ENCODE results near the gene FAM222A.

Gene FAM222A

GRCh38 chr12:109767456-109767855, 53.8 kb downstream of the FAM222A start:
- CTCF ChIA-PET, result interaction anchor here (0.6 kb wide), 1 partner anchor 286 kb away, joined by 3 read pairs; no protein-coding TSS in a partner anchor
- Histone ChIP-seq H3K36me3 (ENCODE audit: control insufficient read depth in 2 of 2, insufficient read depth in 1 of 2, low read length in 2 of 2) (no peaks in the 10 kb centered on the region), H3K27ac (ENCODE audit: extremely low read depth, low read depth, low read length) (no peak overlapping the region)

GRCh38 chr12:109767991-109768900, 54.6 kb downstream of the FAM222A start:
- H3K36me3 ChIP-seq (ENCODE audit: control insufficient read depth in 2 of 2, insufficient read depth in 1 of 2, low read length in 2 of 2), result no peaks in the 10 kb centered on the region
- H3K4me1 ChIP-seq (ENCODE audit: control insufficient read depth, insufficient read depth, low read length), result no peaks in the 10 kb centered on the region
- TF ChIP-seq ZBTB8A (tag by site-specific recombination; IDR thresholded peaks at IDR 0.05) (no peak), ZNF580 (tag by site-specific recombination; IDR thresholded peaks at IDR 0.05) (no peak), ZNF248 (tag by site-specific recombination; IDR thresholded peaks at IDR 0.05) (no peak), ZNF266 (tag by site-specific recombination; IDR thresholded peaks at IDR 0.05; ENCODE audit: low read depth) (no peak)
- no peaks in the 10 kb centered on the region for H3K9me3 ChIP-seq (ENCODE audit: control insufficient read depth, insufficient read depth, low read depth, low read length)
- H3K27ac ChIP-seq (ENCODE audit: extremely low read depth, low read depth, low read length), result no peak overlapping the region
- H3K4me3 ChIP-seq (ENCODE audit: low read depth, low read length), result no peak overlapping the region
- ChIA-PET POLR2A (no interaction called here), CTCF (interaction anchor here (0.6 to 1.0 kb wide), 2 partner anchors 287 to 336 kb away, joined by 3 read pairs; no protein-coding TSS in a partner anchor)

More at GRCh38 chr12:109767456-109767855, 53.8 kb downstream of the FAM222A start:
- no peaks in the 10 kb centered on the region for H3K9me3 ChIP-seq (ENCODE audit: control insufficient read depth, insufficient read depth, low read depth, low read length)
- POLR2A ChIA-PET, result interaction anchor here (0.6 kb wide), 1 partner anchor 147 kb away, joined by 6 read pairs; no protein-coding TSS in a partner anchor
- TF ChIP-seq IKZF3 (tag by site-specific recombination; IDR thresholded peaks at IDR 0.05) (no peak), ZSCAN4 (tag by site-specific recombination; IDR thresholded peaks at IDR 0.05) (no peak), ZNF837 (tag by site-specific recombination; IDR thresholded peaks at IDR 0.05) (no peak), ZNF792 (tag by site-specific recombination; IDR thresholded peaks at IDR 0.05) (no peak), ZBTB44 (tag by site-specific recombination; IDR thresholded peaks at IDR 0.05) (no peak), PATZ1 (tag by site-specific recombination; IDR thresholded peaks at IDR 0.05) (no peak), ZBTB48 (tag by site-specific recombination; IDR thresholded peaks at IDR 0.05) (no peak), WT1 (tag by site-specific recombination; IDR thresholded peaks at IDR 0.05) (no peak), ZNF623 (tag by site-specific recombination; IDR thresholded peaks at IDR 0.05) (no peak), ZBTB1 (tag by site-specific recombination; IDR thresholded peaks at IDR 0.05) (no peak), ZNF184 (tag by site-specific recombination; IDR thresholded peaks at IDR 0.05) (no peak), ZNF292 (tag by site-specific recombination; IDR thresholded peaks at IDR 0.05; ENCODE audit: borderline replicate concordance, low read depth) (no peak), ZNF335 (tag by site-specific recombination; conservative IDR thresholded peaks at IDR 0.05) (no peak), ZNF621 (tag by site-specific recombination; IDR thresholded peaks at IDR 0.05) (no peak), ZNF175 (tag by site-specific recombination; IDR thresholded peaks at IDR 0.05) (no peak)
- no peak overlapping the region for H3K4me3 ChIP-seq (ENCODE audit: low read depth, low read length)
- no peaks in the 10 kb centered on the region for H3K4me1 ChIP-seq (ENCODE audit: control insufficient read depth, insufficient read depth, low read length)

Data from HEK293 (cell line).